GM18502 (cell line): Measurements from ENCODE around the gene HGS.
"Not testable (repeated sequence)": the region's sequence is repeated elsewhere in the genome, so short reads cannot be mapped to it uniquely, and the experiment has no call there.

Source experiments
- ATAC-seq: cut with Tn5 transposase; IDR thresholded peaks from one replicate; pipeline ENCODE4 v1.9.1; 2021; ENCODE audit warnings: mild to moderate bottlenecking; ENCODE audit not compliant: unreplicated experiment, poor library complexity

Gene HGS

DNA sequence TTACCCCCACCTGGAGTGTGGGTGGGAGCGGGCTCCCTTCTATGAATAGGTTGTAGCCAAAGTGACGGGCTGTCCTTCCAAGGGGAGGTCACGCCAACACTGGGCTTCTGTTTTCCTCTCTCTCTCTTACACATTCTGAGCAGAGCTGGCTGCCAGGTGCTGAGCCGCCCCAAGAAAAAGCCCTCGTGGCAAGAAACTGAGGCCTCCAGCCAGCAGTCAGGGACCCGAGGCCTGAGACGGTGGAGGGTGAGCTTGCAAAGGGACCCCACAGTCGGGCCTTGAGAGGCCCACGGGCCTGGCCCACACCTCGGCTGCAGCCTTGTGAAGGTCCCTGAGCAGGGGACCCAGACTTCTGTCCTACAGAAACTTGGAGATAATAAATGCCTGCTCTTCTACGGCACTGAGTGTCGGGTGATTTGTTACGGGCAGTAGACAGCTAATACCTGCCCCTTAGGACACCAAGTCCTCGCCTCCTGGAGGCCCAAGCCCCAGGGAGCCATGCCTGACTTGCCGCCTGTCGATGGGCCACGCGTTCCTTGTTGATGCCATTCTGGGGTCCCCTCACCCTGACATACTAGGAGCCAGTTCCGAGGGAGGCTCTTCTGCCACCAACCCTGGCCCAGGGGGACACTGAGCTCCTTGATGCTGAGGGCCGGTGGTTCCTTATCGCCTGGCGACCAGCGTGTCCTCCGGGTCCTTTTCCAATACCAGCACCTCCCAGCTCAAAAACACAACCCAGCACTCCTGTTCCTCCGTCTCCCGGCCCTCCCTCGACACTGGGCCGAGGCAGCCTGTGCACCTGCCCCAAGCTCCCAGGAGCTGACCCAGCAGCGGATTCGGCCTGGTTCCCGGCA, 54.4 kb downstream of the HGS start:
- no peak for ATAC-seq

DNA sequence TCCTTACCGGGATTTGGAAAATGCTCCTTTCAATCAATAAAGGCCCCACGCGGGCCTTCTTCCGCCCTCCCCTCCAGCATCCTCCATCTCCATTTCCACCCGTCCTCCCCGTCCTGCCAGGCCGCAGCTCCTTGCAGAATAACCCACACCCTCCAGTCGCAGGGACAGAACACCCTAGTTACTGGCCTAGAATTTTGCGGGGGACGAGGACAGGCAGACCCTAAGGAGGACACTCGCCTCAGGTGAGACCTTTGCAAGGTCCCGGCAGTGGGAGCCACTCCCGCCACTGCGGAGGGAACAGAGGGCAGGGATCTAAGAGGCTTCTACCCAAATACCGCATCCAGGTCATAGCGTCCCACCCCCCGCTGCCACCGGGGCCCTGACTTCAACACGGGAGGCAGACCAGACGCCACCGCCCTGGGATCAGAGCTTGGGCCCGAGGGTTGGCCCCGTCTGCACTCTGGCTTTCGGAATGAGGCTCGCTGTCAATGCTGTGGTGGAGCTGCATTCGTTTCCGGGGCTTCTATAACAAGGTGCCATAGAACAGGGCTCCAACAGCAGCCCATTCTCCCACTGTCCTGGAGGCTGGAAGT, 55.1 kb downstream of the HGS start:
- ATAC-seq, result no peak

DNA sequence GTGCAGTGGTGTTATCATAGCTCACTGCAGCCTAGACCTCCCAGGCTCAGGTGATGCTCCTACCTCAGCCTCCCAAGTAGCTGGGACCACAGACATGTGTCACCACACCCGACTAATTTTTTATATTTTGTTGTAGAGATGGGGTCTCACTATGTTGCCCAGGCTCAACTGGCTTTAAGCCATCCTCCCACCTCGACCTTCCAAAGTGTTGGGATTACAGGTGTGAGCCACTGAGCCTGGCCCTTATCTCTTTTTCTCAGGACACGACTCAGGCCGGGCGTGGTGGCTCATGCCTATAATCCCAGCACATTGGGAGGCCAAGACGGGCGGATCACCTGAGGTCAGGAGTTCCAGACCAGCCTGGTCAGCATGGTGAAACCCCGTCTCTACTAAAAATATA, 55.8 kb downstream of the HGS start:
- not testable (repeated sequence) for ATAC-seq

GRCh38 chr17:81740395-81740961, 56.7 kb downstream of the HGS start:
- no peak for ATAC-seq

- ATAC-seq, result no peak
Observed at GRCh38 chr17:81741049-81741593, 57.3 kb downstream of the HGS start.

GRCh38 chr17:81741594-81742452, 58.0 kb downstream of the HGS start:
- ATAC-seq, result no peak
